Measurements from ENCODE around the gene SPRED1.
A peak's percentile ranks its signal among the peaks of the same experiment; 100 is the strongest.

SPRED1 gene

GRCh38 chr15:38252481-38253350 lies at the start of gene SPRED1:
Gene SPRED1, plus strand, starts transcription at chr15:38252836. Its CDS starts 350 bp downstream, at chr15:38253186.
- peak; percentile 13 for DNase-seq (ENCODE audit: low read depth)

- DNase-seq (ENCODE audit: low read depth): no peak
These were observed 46.9 kb upstream of the SPRED1 start for GRCh38 chr15:38205526-38206272.

- DNase-seq (ENCODE audit: low read depth): no peak
These were observed 45.0 kb upstream of the SPRED1 start for GRCh38 chr15:38207621-38208020.

GRCh38 chr15:38208206-38208605 lies 44.4 kb upstream of the SPRED1 start:
- DNase-seq (ENCODE audit: low read depth): no peak

GRCh38 chr15:38208779-38209178 lies 43.9 kb upstream of the SPRED1 start:
- no peak for DNase-seq (ENCODE audit: low read depth)

GRCh38 chr15:38211249-38211648 lies 41.4 kb upstream of the SPRED1 start:
- no peak for DNase-seq (ENCODE audit: low read depth)

- no peak for DNase-seq (ENCODE audit: low read depth)
These were observed 40.8 kb upstream of the SPRED1 start for GRCh38 chr15:38211811-38212210.

- no peak for DNase-seq (ENCODE audit: low read depth)
These were observed 39.8 kb upstream of the SPRED1 start for GRCh38 chr15:38212729-38213351.

- no peak for DNase-seq (ENCODE audit: low read depth)
These were observed 39.3 kb upstream of the SPRED1 start for GRCh38 chr15:38213356-38213755.

GRCh38 chr15:38215707-38216106 lies 36.9 kb upstream of the SPRED1 start:
- no peak for DNase-seq (ENCODE audit: low read depth)

- no peak for DNase-seq (ENCODE audit: low read depth)
These were observed 35.9 kb upstream of the SPRED1 start for GRCh38 chr15:38216763-38217162.

- DNase-seq (ENCODE audit: low read depth): no peak
These were observed 35.4 kb upstream of the SPRED1 start for GRCh38 chr15:38217191-38217595.

- no peak for DNase-seq (ENCODE audit: low read depth)
These were observed 34.6 kb upstream of the SPRED1 start for GRCh38 chr15:38217788-38218609.

- DNase-seq (ENCODE audit: low read depth): no peak
These were observed 31.9 kb upstream of the SPRED1 start for GRCh38 chr15:38220606-38221273.

- no peak for DNase-seq (ENCODE audit: low read depth)
These were observed 28.1 kb upstream of the SPRED1 start for GRCh38 chr15:38224486-38224885.

- DNase-seq (ENCODE audit: low read depth): no peak
These were observed 27.3 kb upstream of the SPRED1 start for GRCh38 chr15:38225381-38225780.

GRCh38 chr15:38226608-38227266 lies 25.9 kb upstream of the SPRED1 start:
- DNase-seq (ENCODE audit: low read depth): no peak

- DNase-seq (ENCODE audit: low read depth): no peak
These were observed 24.7 kb upstream of the SPRED1 start for GRCh38 chr15:38227941-38228340.

GRCh38 chr15:38228618-38229017 lies 24.0 kb upstream of the SPRED1 start:
- DNase-seq (ENCODE audit: low read depth): no peak

- DNase-seq (ENCODE audit: low read depth): no peak
These were observed 22.8 kb upstream of the SPRED1 start for GRCh38 chr15:38229705-38230310.

Data from activated T-cell treated with anti-CD3 and anti-CD28 coated beads for 48 hours (primary cell).